Measurements from ENCODE around the gene DCST2.

DCST2 gene

DNA sequence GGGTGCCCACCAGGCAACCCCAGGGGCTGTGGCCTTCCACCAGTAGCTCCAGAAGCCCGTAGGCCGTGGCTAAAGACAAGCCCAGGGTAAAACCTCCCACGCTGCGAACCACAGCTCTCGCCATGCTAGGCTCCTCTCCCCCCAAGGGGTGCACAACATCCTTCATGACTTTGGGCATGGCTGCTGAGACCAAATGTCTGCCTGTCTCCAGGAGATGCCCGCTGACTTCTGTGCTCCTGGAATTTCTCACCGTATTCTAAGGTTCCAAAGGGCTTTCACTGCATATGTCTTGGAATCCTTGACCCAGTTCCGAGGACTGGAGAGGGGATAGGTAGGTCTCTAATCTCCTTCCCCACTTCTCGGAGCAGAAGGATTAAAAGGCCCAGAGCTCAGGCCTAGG lies at the start of gene DCST2, which contains the start of gene DCST1:
Gene DCST2 (minus strand): TSS at position 258 of the 400 bp plus-strand sequence. CDS start 80 bp downstream, at position 178.
Gene DCST1 (plus strand): TSS at position 301 of the 400 bp plus-strand sequence. CDS start 213 bp downstream, outside the sequence.
- DNase-seq (ENCODE audit: low spot score): no peak

DNA sequence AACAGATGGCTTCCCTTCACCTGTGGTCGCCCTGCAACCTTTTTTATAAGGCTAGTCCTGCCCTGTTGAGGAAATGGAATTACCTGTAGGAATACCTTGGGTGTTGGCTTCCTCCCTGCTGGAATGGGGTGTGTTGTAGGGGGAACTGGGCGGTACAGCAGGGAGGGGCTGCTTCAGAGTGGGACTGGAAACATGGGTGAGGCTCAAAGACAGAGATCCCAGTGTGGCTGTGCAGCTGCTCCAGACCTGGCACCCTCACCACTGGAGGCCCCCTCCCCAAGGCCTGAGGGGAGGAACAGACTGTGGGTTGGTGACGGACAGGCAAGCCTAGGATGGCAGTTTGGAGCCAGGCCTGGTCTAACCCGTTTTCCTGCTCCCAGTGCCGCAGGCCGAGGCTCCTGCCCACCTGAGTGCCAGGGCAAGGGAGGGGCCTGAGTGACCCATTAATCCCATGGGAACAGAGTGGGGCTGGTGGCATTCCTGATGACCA lies 49.5 kb upstream of the DCST2 start:
- DNase-seq (ENCODE audit: low spot score): no peak

GRCh38 chr1:155082301-155083051 lies 48.9 kb upstream of the DCST2 start:
- no peak for DNase-seq (ENCODE audit: low spot score)

DNA sequence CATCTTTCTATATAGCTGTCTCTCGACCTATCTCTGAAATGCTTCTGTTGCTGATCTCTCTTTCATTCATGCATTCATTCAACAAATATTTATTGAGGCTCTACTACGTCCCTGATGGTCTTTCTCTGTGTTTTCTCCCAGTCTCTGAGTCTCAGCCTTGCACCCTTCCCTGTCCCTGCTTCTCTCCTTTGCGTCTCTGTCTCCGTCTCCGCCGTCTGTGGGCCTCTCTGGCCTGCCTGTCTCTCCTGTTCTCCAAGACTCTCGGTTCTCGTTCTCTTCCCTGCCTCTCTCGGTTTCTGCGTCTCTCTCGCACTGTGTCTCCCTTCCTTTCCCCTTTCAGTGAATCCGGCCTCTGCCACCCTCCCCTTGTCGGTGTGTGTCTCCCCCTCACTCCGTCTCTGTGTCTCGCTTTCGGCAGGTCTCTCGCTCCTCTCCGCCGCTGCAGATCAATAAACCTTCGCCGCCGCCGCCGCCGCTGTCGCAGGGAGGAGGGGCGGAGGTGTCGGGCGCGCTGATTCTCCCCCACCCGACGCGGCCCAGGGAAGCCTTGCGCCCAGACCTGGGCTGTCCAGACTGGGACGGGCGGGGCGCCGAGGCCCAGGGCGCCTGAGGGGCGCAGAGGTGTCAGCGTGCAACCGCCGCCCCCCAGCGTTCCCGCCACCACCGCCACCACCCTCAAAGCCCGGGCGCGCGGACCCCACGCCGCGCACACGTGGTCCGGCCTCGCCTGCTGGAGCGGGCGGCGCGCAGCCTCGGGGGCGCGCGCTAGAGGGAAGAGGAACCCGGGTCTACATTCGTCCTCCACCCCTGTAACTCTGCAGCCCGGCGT lies 48.1 kb upstream of the DCST2 start:
- DNase-seq (ENCODE audit: low spot score): no peak

DNA sequence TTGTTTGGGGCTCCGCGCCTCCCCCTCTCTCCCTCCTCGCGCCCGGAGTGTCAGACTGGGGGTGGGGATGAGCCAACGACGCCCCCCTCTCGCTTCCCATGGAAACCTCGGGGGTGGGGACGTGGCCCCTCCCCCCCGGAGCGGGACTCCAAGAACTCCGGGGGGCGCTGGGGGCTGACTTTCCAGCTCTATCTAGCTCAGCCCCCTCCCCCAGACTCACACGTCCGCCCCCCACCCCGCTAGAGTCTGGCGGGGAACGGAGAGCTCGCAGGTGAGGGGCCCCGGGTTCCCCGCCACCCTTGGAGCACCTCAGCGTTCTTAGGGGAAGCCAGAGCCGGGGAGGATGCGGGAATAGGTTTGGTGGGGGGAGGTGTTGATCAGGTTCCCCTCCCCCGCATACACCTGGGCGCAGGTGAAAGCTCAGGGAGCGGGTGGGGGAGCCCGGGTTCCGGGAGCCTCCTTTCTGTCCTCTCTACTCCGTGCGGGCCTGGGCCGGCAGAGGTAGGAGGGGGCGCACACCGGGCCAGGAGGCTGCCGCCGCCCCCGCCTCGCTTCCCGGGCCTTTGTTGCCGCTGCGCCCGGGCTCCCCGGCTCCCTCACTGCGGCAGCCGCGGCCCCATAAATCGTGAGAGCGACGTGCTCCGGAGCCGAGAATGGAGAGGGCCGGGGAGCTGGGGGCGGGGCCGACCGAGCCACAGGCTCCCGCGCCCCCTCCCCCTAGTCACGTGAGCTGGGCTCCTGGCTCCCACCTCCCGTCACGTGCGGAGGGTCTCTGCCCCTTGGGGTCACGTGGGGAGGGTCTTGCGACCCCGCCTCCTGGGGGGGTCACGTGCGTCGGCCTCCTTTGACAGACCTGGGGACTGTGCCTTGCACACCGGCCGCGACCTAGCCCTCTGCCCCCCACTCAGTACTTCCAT lies 47.0 kb upstream of the DCST2 start:
- no peak for DNase-seq (ENCODE audit: low spot score)

GRCh38 chr1:155079487-155080311 lies 46.1 kb upstream of the DCST2 start:
- DNase-seq (ENCODE audit: low spot score): no peak

GRCh38 chr1:155079210-155079486 lies 45.6 kb upstream of the DCST2 start:
- DNase-seq (ENCODE audit: low spot score): no peak

- peak; percentile 75 for DNase-seq (ENCODE audit: low spot score)
These were observed 45.1 kb upstream of the DCST2 start, which contains the start of gene EFNA3 for GRCh38 chr1:155078469-155079209. EFNA3 (plus strand) TSS chr1:155078837; CDS start chr1:155078942, 105 bp downstream.

DNA sequence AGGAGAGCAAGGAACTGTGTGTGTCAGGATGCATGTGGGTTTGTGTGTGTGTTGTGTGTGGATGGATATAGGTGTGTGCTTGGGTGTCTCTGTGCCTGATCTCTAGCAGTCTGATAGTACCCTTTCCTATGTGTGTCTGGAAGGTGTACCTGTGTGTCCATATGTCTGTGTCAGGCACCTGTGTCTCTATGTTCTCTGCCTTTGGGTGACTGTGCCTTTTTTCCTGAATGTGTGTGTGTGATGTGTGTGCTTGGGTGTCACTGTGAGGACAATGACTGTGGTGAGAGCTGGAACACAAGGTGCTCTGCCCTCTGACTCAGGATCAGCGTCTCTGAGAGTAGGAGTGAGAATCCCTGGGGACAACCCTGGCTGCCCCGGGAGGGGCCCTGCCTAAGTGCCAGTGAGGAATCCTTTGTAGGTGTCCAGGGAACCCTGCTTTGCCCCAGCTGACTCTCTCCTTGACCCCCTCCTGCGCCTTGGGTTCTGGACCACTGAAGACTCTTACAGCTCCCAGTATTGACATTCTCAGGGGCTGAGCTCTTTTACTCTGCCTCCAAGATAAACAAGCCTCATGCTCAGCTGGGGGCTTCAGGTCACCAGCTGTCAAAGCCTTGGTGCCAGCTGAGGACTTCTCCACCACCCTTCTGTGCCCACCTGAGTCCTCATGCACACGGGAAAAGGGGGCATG lies 44.3 kb upstream of the DCST2 start:
- DNase-seq (ENCODE audit: low spot score): no peak

DNA sequence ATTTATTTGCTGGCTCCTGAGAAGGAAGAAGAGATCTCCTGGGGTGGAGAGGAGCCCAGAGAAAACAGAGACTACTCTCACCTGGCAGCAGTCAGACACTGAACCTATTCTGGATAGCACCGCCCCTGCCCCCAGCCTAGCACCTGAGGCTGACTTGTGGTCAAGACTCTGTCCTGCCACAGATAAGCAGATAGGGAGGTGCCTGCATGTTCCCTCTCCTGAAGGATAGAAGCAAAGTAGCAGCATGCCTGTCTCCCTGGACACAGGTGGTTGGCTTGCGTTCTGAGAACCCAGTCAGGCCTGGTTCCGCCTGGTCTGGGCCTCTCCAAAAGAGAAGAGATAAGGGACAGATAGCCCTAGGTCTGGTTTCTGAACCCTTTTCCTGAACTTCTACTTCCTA lies 43.8 kb upstream of the DCST2 start:
- DNase-seq (ENCODE audit: low spot score): no peak

DNA sequence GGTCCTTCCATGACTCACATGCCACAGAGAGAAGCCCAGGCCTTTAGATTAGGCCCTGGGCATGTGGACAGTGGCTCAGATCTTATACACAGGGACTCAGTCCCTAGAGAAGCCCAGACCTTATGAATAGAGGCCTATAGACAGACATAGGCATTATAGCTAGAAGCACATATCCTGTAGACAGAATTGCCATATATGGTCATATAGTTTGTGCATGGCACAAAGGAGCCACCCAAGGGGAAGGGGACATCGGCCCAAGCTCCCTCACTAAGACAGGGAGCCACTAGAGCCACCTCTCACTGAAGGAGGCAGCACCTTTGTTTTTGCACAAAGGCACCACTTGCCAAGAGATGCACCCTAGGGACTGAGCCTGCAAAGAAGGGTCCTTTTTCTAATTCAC lies 42.8 kb upstream of the DCST2 start:
- DNase-seq (ENCODE audit: low spot score): no peak

DNA sequence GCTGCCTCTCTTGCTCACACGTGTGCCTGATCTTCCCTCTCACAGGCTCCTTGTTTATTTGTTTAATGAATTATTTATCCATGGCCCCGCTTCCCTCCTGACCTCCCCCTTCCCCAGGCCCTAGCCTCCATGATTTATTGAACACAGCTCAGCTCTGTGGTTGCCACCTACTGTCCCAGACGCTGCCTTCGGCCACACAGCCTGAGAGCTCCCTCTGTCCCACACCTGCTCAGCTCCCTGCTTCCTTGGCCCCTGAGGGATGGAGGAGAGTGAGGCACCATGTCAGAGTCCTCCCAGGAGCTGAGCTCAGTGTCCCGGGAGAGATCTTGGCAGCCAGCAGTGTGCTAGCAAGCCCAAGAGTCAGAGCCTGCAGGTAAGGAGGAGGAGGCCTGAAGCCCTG lies 42.0 kb upstream of the DCST2 start:
- DNase-seq (ENCODE audit: low spot score): no peak

GRCh38 chr1:155073377-155074242 lies 40.0 kb upstream of the DCST2 start:
- no peak for DNase-seq (ENCODE audit: low spot score)

DNA sequence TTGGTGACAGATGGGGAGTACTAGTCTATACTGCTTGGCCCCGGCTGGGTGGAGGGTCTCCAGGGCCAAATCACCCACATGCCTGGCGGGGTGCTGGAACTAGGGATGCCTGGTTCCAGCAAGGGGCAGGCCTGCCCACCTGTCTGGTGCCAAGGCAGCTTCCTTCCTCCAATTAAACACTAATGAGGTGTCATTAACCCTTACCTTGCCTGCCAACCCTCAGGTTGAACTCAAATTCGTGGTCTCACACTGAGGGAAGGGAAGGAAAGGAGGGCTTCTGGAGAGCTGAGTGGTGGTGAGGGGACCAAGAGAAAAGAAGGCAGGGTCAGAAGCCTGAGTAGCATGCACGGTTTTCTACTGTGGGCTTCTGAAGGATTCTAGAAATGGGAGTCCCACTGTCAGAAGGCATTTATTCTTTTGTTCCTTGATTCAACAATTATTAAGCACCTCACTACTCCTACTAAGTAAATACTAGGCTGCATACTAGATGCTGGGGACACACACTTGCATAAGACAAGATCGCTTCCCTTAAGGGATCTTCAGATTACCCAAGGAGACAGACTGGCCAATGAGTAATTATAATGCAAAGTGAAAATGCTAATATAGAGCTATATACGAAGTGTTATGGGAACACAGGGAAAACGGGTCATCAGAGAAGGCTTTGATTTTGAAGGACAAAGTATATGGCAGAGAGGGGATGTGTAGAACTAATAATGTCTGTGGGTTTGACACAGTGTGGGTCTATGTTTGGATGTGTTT lies 39.1 kb upstream of the DCST2 start:
- no peak for DNase-seq (ENCODE audit: low spot score)

GRCh38 chr1:155071701-155072100 lies 38.1 kb upstream of the DCST2 start:
- no peak for DNase-seq (ENCODE audit: low spot score)

DNA sequence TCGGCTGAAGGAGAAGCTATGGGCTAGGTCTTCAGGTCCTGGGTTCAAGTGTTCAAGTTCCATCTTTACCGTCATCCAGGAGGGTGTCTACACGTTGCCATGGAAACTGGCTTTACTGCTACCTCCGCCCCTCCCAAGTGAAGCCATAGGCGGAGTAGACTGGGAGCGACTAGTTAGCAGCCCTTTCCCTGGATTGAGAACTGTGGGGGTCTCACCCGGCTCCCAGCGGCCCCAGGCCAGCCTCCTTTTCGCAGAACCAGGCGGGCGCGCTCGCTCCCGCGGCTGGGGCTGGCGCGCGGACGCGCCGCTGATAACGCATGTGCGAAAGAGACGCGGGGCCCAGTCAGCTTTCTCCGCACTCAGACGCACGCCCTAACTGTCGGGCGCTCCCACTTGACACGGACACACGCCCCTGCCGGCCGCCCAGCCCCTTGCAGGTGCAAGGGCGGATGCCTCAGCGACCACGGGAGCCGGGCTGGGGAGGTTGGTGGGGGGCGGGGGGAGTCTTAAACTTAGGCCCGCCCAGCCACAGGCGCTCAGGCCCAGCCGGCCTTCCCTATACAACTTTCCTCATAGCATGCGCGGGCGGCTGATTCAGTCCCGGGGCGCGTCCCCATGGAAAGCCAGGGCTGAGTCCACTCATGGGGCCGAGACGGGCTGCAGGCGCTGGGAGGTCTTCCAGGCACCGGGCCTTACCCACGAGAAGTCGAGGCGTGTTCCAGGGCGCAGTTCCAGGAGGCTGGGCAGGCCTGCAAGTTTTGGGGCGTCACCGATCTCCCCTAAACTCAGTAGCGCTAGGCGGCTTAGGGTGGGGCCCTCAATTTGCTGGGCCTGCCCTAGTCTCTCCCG lies 37.4 kb upstream of the DCST2 start:
- no peak for DNase-seq (ENCODE audit: low spot score)

DNA sequence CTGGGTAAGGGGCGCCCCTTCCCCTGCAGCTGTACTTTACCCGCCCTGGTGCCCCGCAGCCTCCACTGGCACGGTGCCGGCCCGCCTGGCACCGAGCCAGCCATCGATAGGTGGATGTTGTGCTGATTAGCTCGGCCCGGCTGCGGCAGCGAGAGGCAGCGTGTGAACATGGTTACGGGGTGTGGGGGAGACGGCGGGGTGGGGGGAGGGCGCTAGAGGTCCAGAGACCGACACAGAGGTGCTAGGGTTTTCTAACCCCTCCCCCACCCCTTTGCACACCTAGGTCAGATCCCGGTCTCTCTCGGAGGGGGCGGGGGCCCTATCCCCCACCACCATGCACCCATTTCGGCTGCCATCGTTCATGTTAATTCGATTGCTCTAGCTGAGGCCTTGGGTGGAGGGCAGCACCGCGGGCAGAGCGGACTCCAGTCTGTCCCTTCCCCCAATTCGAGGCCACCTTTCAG lies 36.6 kb upstream of the DCST2 start:
- no peak for DNase-seq (ENCODE audit: low spot score)
